Keratinocyte (primary cell): ENCODE results near the gene NRARP. TPM values are rescaled to one million over a fixed set of nuclear protein-coding genes. Genes with fewer than 3 reads are reported as not detected.
A peak's percentile ranks its signal among the peaks of the same experiment; 100 is the strongest.

Experiments
- DNase-seq: peaks from one replicate; pipeline ENCODE4 v3.0.0-alpha.2; 2011; ENCODE audit warnings: low read depth, missing footprints, low spot score
- FAIRE-seq: peaks from 2 replicates; lab custom pipeline; 2011; peaks lifted over from hg19 to GRCh38; lab: Jason Lieb, UNC
- H2AFZ ChIP-seq: 2 replicates; pipeline ENCODE4 v1.6.0; 2012; ENCODE audit warnings: low read length, control low read depth, inconsistent platforms; ENCODE audit not compliant: control insufficient read depth
- H3K27ac ChIP-seq: 2 replicates; pipeline ENCODE4 v1.5.1; 2011; ENCODE audit warnings: low read length; ENCODE audit not compliant: control insufficient read depth, insufficient read depth
- H3K27me3 ChIP-seq: 3 replicates; pipeline ENCODE4 v1.6.0; 2011; ENCODE audit warnings: low read length; ENCODE audit not compliant: control insufficient read depth, insufficient read depth; ENCODE audit errors: extremely low read depth
- H3K36me3 ChIP-seq, 2 experiments: 2 replicates in 1 of 2; 3 replicates in 1 of 2; pipeline ENCODE4 v1.5.1; 2011; ENCODE audit warnings: low read length in 2 of 2, mild to moderate bottlenecking in 1 of 2; ENCODE audit not compliant: control insufficient read depth in 2 of 2, insufficient read depth in 2 of 2; ENCODE audit errors: extremely low read depth in 1 of 2
- H3K4me1 ChIP-seq: 3 replicates; pipeline ENCODE4 v1.5.1; 2011; ENCODE audit warnings: low read length; ENCODE audit not compliant: control insufficient read depth, insufficient read depth; ENCODE audit errors: extremely low read depth
- H3K4me2 ChIP-seq: 3 replicates; pipeline ENCODE4 v1.6.0; 2011; ENCODE audit warnings: low read depth, low read length; ENCODE audit not compliant: control insufficient read depth, insufficient read depth; ENCODE audit errors: extremely low read depth
- H3K4me3 ChIP-seq, 3 experiments: fragments of 200-600 bp in 1 of 3; sonication (generic) in 1 of 3; 2 replicates in 2 of 3; 3 replicates in 1 of 3; pipeline ENCODE4 v1.5.1; 2011 to 2016; ENCODE audit warnings: low read length in 3 of 3, mild to moderate bottlenecking in 3 of 3, control low read depth in 2 of 3, inconsistent platforms in 1 of 3, low read depth in 1 of 3, mixed read lengths in 1 of 3, mixed run types in 1 of 3, moderate library complexity in 1 of 3; ENCODE audit not compliant: control insufficient read depth in 2 of 3, insufficient read depth in 2 of 3; ENCODE audit errors: extremely low read depth in 1 of 3
- H3K79me2 ChIP-seq: 2 replicates; pipeline ENCODE4 v1.6.0; 2012; ENCODE audit warnings: low read length; ENCODE audit not compliant: control insufficient read depth, insufficient read depth
- H3K9ac ChIP-seq: 3 replicates; pipeline ENCODE4 v1.6.0; 2011; ENCODE audit warnings: low read length; ENCODE audit not compliant: control insufficient read depth, insufficient read depth; ENCODE audit errors: extremely low read depth
- H3K9me1 ChIP-seq: 3 replicates; pipeline ENCODE4 v1.6.0; 2011; ENCODE audit warnings: low read length; ENCODE audit not compliant: control insufficient read depth, insufficient read depth; ENCODE audit errors: extremely low read depth
- H3K9me3 ChIP-seq: 2 replicates; pipeline ENCODE4 v1.5.1; 2012; ENCODE audit warnings: low read depth, low read length; ENCODE audit not compliant: control insufficient read depth
- H4K20me1 ChIP-seq: 3 replicates; pipeline ENCODE4 v1.6.0; 2011; ENCODE audit warnings: low read length; ENCODE audit not compliant: control insufficient read depth, insufficient read depth; ENCODE audit errors: extremely low read depth
- EZH2 ChIP-seq: IDR thresholded peaks from one replicate; pipeline ENCODE4 v1.6.1; 2012; ENCODE audit warnings: inconsistent platforms, mild to moderate bottlenecking, low read length, moderate library complexity
- dilution Hi-C: fragments of 300-500 bp; cut with MboI; formaldehyde crosslinking; loops from one replicate; pipeline ENCODE4 v1.7.0; 2020; ENCODE audit warnings: low sequenced_read_pairs; ENCODE audit not compliant: extremely low pct_ligation_motif_present
- polyA plus RNA-seq, 5 experiments: library from polyadenylated mRNA; depleted of rRNA in 3 of 5; stranded (reverse) in 3 of 5; stranded (forward) in 1 of 5; unstranded in 1 of 5; fragments of >200 nt; gene quantifications; 1 replicate in 1 of 5; 2 replicates in 3 of 5; 3 replicates in 1 of 5; pipeline versions ENCODE4 v1.2.1 to v1.2.3, GENCODE V29; 2011 to 2012; ENCODE audit warnings: missing spikeins in 2 of 5, low read depth in 1 of 5, low replicate concordance in 1 of 5
- TF ChIP-seq, protein P1 (sequence below), 3 experiments: IDR thresholded peaks in 1 of 3; conservative IDR thresholded peaks in 1 of 3; optimal IDR thresholded peaks in 1 of 3; 2 replicates in 2 of 3; 3 replicates in 1 of 3; pipeline versions ENCODE3 to v1.5.1; 2011; ENCODE audit warnings: low read length in 3 of 3, mild to moderate bottlenecking in 3 of 3, moderate library complexity in 2 of 3, control low read depth in 1 of 3, inconsistent platforms in 1 of 3; ENCODE audit not compliant: insufficient read depth in 2 of 3; ENCODE audit errors: extremely low read depth in 1 of 3

NRARP gene
- polyA plus RNA-seq, 1 donor (not counting 4 experiments of a cell fraction or from before 2014, with no cell fraction given), result 2.4 TPM

DNA sequence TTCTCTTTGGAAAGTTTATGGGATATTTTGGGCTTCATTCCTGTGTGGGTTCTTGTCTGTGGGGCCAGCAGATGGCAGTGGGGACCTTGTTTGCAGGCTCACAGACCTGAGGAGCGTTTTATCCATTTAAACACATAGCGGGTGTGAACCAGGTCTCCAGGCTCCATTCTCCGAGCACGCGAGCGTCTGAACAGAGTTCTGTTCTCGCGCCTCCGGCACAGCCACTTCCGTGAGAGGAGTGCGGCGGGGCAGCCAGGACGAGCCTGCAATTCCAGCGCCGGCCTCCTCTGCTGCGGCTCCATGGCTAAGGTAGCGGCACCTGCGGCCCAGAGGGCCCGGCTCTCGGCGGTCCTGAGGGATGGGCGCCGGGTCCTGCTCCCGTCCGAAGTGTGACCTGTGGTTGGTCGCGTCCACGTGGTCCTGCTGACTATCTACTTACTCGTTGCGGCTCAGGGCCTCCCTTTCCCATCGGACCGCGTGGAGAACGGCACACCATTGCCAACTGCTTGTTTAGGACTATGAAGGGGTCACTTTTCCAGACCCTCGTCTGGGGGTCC, 7.3 kb downstream of the NRARP start:
- no peak overlapping the region for H3K27ac ChIP-seq
- no peak overlapping the region for H2AFZ ChIP-seq
- no peaks in the 10 kb centered on the region for H3K9me1 ChIP-seq
- dilution Hi-C loops, result no loop called here
- TF ChIP-seq EZH2, result no peak
- TF ChIP-seq, protein P1, sequence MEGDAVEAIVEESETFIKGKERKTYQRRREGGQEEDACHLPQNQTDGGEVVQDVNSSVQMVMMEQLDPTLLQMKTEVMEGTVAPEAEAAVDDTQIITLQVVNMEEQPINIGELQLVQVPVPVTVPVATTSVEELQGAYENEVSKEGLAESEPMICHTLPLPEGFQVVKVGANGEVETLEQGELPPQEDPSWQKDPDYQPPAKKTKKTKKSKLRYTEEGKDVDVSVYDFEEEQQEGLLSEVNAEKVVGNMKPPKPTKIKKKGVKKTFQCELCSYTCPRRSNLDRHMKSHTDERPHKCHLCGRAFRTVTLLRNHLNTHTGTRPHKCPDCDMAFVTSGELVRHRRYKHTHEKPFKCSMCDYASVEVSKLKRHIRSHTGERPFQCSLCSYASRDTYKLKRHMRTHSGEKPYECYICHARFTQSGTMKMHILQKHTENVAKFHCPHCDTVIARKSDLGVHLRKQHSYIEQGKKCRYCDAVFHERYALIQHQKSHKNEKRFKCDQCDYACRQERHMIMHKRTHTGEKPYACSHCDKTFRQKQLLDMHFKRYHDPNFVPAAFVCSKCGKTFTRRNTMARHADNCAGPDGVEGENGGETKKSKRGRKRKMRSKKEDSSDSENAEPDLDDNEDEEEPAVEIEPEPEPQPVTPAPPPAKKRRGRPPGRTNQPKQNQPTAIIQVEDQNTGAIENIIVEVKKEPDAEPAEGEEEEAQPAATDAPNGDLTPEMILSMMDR (optimal IDR thresholded peaks at IDR 0.05 in 1 of 3, IDR thresholded peaks at IDR 0.05 in 1 of 3, conservative IDR thresholded peaks at IDR 0.05 in 1 of 3; ENCODE audit: extremely low read depth in 1 of 3, insufficient read depth in 2 of 3, low read length in 3 of 3), result peak in 2 of 3 experiments; percentile 18 to 53
- H3K4me3 ChIP-seq, result no peak overlapping the region
- no peaks in the 10 kb centered on the region for H3K9me3 ChIP-seq
- peaks cover 21% of the 10 kb centered on the region for H3K27me3 ChIP-seq
- H3K9ac ChIP-seq, result no peak overlapping the region
- no peaks in the 10 kb centered on the region for H3K36me3 ChIP-seq
- no peaks in the 10 kb centered on the region for H4K20me1 ChIP-seq
- peak overlapping the region; percentile 56 for H3K4me2 ChIP-seq
- H3K79me2 ChIP-seq, result no peaks in the 10 kb centered on the region
- FAIRE-seq (no peak), DNase-seq (no peak)
- peaks cover 3% of the 10 kb centered on the region for H3K4me1 ChIP-seq

DNA sequence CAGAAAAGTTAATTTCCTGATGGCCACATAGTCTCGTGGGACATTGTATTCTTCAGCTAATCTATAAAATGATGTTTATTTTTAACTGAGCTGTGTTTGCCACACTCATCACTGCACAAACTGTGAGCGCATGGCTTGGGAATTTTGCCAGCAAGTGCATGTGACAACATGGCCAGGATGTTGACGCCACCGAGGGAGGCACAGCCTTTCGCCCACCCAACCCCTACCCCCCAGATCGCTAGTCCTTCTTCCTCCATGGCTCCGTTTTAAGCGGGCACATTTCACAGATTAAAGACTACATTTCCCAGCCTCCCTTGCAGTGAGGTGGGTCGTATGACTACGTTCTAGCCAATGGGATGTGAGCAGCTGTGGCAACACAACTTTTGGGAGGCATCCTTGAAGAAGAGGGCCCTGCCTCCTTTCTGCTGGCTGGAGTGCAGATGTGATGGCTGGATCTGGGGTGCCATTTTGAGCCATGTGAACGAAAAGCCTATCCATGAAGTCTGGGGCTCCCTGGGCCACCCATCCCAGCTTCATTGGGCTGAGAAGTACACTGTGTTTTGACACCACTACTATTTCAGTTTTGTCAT, 7.9 kb downstream of the NRARP start:
- FAIRE-seq (no peak), DNase-seq (no peak)
- no peak for TF ChIP-seq EZH2
- TF ChIP-seq, protein P1 (optimal IDR thresholded peaks at IDR 0.05 in 1 of 3, IDR thresholded peaks at IDR 0.05 in 1 of 3, conservative IDR thresholded peaks at IDR 0.05 in 1 of 3; ENCODE audit: extremely low read depth in 1 of 3, insufficient read depth in 2 of 3, low read length in 3 of 3), result no peak
- Histone ChIP-seq H3K4me2 (peak overlapping the region; percentile 56), H4K20me1 (no peaks in the 10 kb centered on the region), H2AFZ (no peak overlapping the region), H3K27me3 (peaks cover 21% of the 10 kb centered on the region), H3K9me1 (no peaks in the 10 kb centered on the region), H3K27ac (no peak overlapping the region), H3K36me3 (no peaks in the 10 kb centered on the region), H3K9ac (no peak overlapping the region), H3K4me1 (peaks cover 3% of the 10 kb centered on the region), H3K79me2 (no peaks in the 10 kb centered on the region), H3K4me3 (no peak overlapping the region), H3K9me3 (no peaks in the 10 kb centered on the region)
- dilution Hi-C loops, result no loop called here
